WTC11 (cell line): ENCODE data around the gene GRK3. TPM values are rescaled to one million over a fixed set of nuclear protein-coding genes. Genes with fewer than 3 reads are reported as not detected.
"Not testable (repeated sequence)": the region's sequence is repeated elsewhere in the genome, so short reads cannot be mapped to it uniquely, and the experiment has no call there.

ENCODE experiments used
- ATAC-seq: fragments of 200-7000 bp; cut with Tn5 transposase; 2 replicates; pipeline ENCODE4 v1.10.0; 2021; ENCODE audit warnings: mild to moderate bottlenecking, moderate library complexity
- CTCF ChIA-PET: fragments of 300-600 bp; sonication (Branson Sonifier 250); formaldehyde crosslinking; loops from one replicate; lab custom pipeline; 2021; ENCODE audit warnings: antibody characterized with exemption; lab: Charles Lee
- POLR2A ChIA-PET: fragments of 350-600 bp; sonication (Branson Sonifier 250); formaldehyde crosslinking; loops from one replicate; lab custom pipeline; 2021; ENCODE audit warnings: antibody characterized with exemption; lab: Charles Lee
- DNase-seq: peaks from one replicate; pipeline ENCODE4 v3.0.0; 2021; ENCODE audit warnings: low spot score
- H3K27ac Mint-ChIP-seq: 2 replicates; pipeline ENCODE4 v1.8.0; 2021; ENCODE audit warnings: mixed read lengths
- H3K27me3 Mint-ChIP-seq: 2 replicates; pipeline ENCODE4 v1.8.0; 2021; ENCODE audit warnings: low read depth, mild to moderate bottlenecking, moderate library complexity, mixed read lengths
- H3K36me3 Mint-ChIP-seq: 2 replicates; pipeline ENCODE4 v1.8.0; 2021; ENCODE audit warnings: mixed read lengths
- H3K4me1 Mint-ChIP-seq: 2 replicates; pipeline ENCODE4 v1.8.0; 2022; ENCODE audit warnings: mixed read lengths
- H3K4me3 Mint-ChIP-seq: 2 replicates; pipeline ENCODE4 v1.8.0; 2021; ENCODE audit warnings: mild to moderate bottlenecking, moderate library complexity, mixed read lengths
- H3K9me3 Mint-ChIP-seq: 2 replicates; pipeline ENCODE4 v1.8.0; 2021; ENCODE audit warnings: mixed read lengths
- AFF4 ChIP-seq: sonication (generic); formaldehyde crosslinking; IDR thresholded peaks from 2 replicates; pipeline ENCODE4 v1.8.1; 2023; ENCODE audit warnings: mild to moderate bottlenecking, missing genetic modification reagents, borderline replicate concordance
- ARID4B ChIP-seq: sonication (generic); formaldehyde crosslinking; IDR thresholded peaks from 2 replicates; pipeline ENCODE4 v1.8.0; 2023; ENCODE audit warnings: missing genetic modification reagents, mild to moderate bottlenecking, borderline replicate concordance
- ATF3 ChIP-seq: sonication (generic); formaldehyde crosslinking; conservative IDR thresholded peaks from 2 replicates; pipeline ENCODE4 v1.8.1; 2022; ENCODE audit warnings: mild to moderate bottlenecking, missing genetic modification reagents
- CDX4 ChIP-seq: fragments of 250-450 bp; sonication (Bioruptor Pico); IDR thresholded peaks from 2 replicates; pipeline ENCODE4 v1.9.0; 2021; ENCODE audit warnings: moderate library complexity, mild to moderate bottlenecking, inconsistent platforms, borderline replicate concordance
- E2F1 ChIP-seq: sonication (generic); formaldehyde crosslinking; IDR thresholded peaks from 2 replicates; pipeline ENCODE4 v1.8.0; 2022; ENCODE audit warnings: mild to moderate bottlenecking, missing genetic modification reagents
- ESRRA ChIP-seq: sonication (generic); formaldehyde crosslinking; IDR thresholded peaks from 2 replicates; pipeline ENCODE4 v1.8.1; 2022; ENCODE audit warnings: mild to moderate bottlenecking, missing genetic modification reagents, borderline replicate concordance
- FOXP1 ChIP-seq: sonication (generic); formaldehyde crosslinking; IDR thresholded peaks from 2 replicates; pipeline ENCODE4 v1.8.0; 2022; ENCODE audit warnings: missing genetic modification reagents, mild to moderate bottlenecking, moderate library complexity, borderline replicate concordance
- IRF2 ChIP-seq: sonication (generic); formaldehyde crosslinking; IDR thresholded peaks from 2 replicates; pipeline ENCODE4 v1.8.0; 2022; ENCODE audit warnings: low read depth, missing genetic modification reagents, borderline replicate concordance
- SMAD3 ChIP-seq: sonication (generic); formaldehyde crosslinking; IDR thresholded peaks from 2 replicates; pipeline ENCODE4 v1.8.0; 2022; ENCODE audit warnings: missing genetic modification reagents, mild to moderate bottlenecking, borderline replicate concordance
- ZBTB21 ChIP-seq: sonication (generic); formaldehyde crosslinking; IDR thresholded peaks from 2 replicates; pipeline ENCODE4 v1.8.1; 2023; ENCODE audit warnings: mild to moderate bottlenecking, missing genetic modification reagents, borderline replicate concordance
- total RNA-seq: library from RNA; stranded (reverse); gene quantifications from 3 replicates; pipeline ENCODE4 v1.2.3, GENCODE V29; 2021
- TF ChIP-seq, protein P1 (sequence below): sonication (generic); formaldehyde crosslinking; IDR thresholded peaks from 2 replicates; pipeline ENCODE4 v1.8.0; 2023; ENCODE audit warnings: missing genetic modification reagents
- TF ChIP-seq, protein P2 (sequence below): sonication (generic); formaldehyde crosslinking; IDR thresholded peaks from 2 replicates; pipeline ENCODE4 v1.8.1; 2023; ENCODE audit warnings: mild to moderate bottlenecking, missing genetic modification reagents, moderate library complexity

GRK3 gene
- total RNA-seq, 1 experiment from 2014 or later: 27.1 TPM

GRCh38 chr22:25582946-25583345, 18.5 kb downstream of the GRK3 start:
- Mint-ChIP-seq H3K27me3 (no peaks in the 10 kb centered on the region), H3K4me3 (no peak overlapping the region), H3K27ac (no peak overlapping the region), H3K9me3 (peaks cover 9% of the 10 kb centered on the region), H3K36me3 (peaks cover 8% of the 10 kb centered on the region), H3K4me1 (peaks cover 13% of the 10 kb centered on the region)
- ChIA-PET POLR2A (interaction anchor here (1.4 kb wide), 1 partner anchor 37 kb away, joined by 6 read pairs; no protein-coding TSS in a partner anchor), CTCF (no interaction called here)
- TF ChIP-seq, protein P1, sequence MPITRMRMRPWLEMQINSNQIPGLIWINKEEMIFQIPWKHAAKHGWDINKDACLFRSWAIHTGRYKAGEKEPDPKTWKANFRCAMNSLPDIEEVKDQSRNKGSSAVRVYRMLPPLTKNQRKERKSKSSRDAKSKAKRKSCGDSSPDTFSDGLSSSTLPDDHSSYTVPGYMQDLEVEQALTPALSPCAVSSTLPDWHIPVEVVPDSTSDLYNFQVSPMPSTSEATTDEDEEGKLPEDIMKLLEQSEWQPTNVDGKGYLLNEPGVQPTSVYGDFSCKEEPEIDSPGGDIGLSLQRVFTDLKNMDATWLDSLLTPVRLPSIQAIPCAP (CRISPR knock-in tag): no peak
- no peak for TF ChIP-seq IRF2 (CRISPR knock-in tag)
- TF ChIP-seq FOXP1 (CRISPR knock-in tag): no peak
- TF ChIP-seq ATF3 (CRISPR knock-in tag): no peak
- no peak for TF ChIP-seq CDX4 (CRISPR knock-in tag)
- TF ChIP-seq AFF4: no peak
- no peak for TF ChIP-seq SMAD3 (CRISPR knock-in tag)
- TF ChIP-seq ARID4B (CRISPR knock-in tag): no peak
- no peak for TF ChIP-seq ESRRA (CRISPR knock-in tag)
- TF ChIP-seq, protein P2, sequence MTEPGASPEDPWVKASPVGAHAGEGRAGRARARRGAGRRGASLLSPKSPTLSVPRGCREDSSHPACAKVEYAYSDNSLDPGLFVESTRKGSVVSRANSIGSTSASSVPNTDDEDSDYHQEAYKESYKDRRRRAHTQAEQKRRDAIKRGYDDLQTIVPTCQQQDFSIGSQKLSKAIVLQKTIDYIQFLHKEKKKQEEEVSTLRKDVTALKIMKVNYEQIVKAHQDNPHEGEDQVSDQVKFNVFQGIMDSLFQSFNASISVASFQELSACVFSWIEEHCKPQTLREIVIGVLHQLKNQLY: no peak
- TF ChIP-seq ZBTB21 (CRISPR knock-in tag): no peak
- no peak for TF ChIP-seq E2F1 (CRISPR knock-in tag)
- ATAC-seq (no peak), DNase-seq (no peak)

GRCh38 chr22:25584993-25585392, 20.5 kb downstream of the GRK3 start:
- POLR2A ChIA-PET, H3K9me3 Mint-ChIP-seq, H3K36me3 Mint-ChIP-seq, H3K27me3 Mint-ChIP-seq, H3K4me3 Mint-ChIP-seq, ATAC-seq, DNase-seq, CTCF ChIA-PET: not testable (repeated sequence)
- peaks cover 13% of the 10 kb centered on the region for H3K4me1 Mint-ChIP-seq
- H3K27ac Mint-ChIP-seq: 0 out of 2 replicates have a peak overlapping the region, but pooled peaks have one; percentile 77

GRCh38 chr22:25589664-25590063, 25.2 kb downstream of the GRK3 start:
- H3K27ac Mint-ChIP-seq, H3K27me3 Mint-ChIP-seq, H3K4me3 Mint-ChIP-seq, ATAC-seq, CTCF ChIA-PET, DNase-seq, POLR2A ChIA-PET: not testable (repeated sequence)
- peaks cover 33% of the 10 kb centered on the region for H3K9me3 Mint-ChIP-seq
- peaks cover 25% of the 10 kb centered on the region for H3K4me1 Mint-ChIP-seq
- H3K36me3 Mint-ChIP-seq: peaks cover 21% of the 10 kb centered on the region

GRCh38 chr22:25593323-25593722, 28.8 kb downstream of the GRK3 start:
- CTCF ChIA-PET, DNase-seq, ATAC-seq, H3K27ac Mint-ChIP-seq, POLR2A ChIA-PET, H3K4me3 Mint-ChIP-seq, H3K27me3 Mint-ChIP-seq: not testable (repeated sequence)
- Mint-ChIP-seq H3K9me3 (peaks cover 36% of the 10 kb centered on the region), H3K36me3 (peaks cover 20% of the 10 kb centered on the region), H3K4me1 (peaks cover 24% of the 10 kb centered on the region)
